ENCODE measurements around the gene MPRIP.

The MPRIP gene

GRCh38 chr17:17087424-17088015 lies 45.3 kb downstream of the MPRIP start:
- H3K27ac ChIP-seq: no peak overlapping the region
- TF ChIP-seq ZFX (IDR thresholded peaks at IDR 0.05): no peak
- TF ChIP-seq, protein P1, sequence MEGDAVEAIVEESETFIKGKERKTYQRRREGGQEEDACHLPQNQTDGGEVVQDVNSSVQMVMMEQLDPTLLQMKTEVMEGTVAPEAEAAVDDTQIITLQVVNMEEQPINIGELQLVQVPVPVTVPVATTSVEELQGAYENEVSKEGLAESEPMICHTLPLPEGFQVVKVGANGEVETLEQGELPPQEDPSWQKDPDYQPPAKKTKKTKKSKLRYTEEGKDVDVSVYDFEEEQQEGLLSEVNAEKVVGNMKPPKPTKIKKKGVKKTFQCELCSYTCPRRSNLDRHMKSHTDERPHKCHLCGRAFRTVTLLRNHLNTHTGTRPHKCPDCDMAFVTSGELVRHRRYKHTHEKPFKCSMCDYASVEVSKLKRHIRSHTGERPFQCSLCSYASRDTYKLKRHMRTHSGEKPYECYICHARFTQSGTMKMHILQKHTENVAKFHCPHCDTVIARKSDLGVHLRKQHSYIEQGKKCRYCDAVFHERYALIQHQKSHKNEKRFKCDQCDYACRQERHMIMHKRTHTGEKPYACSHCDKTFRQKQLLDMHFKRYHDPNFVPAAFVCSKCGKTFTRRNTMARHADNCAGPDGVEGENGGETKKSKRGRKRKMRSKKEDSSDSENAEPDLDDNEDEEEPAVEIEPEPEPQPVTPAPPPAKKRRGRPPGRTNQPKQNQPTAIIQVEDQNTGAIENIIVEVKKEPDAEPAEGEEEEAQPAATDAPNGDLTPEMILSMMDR (conservative IDR thresholded peaks at IDR 0.05): no peak

GRCh38 chr17:17088086-17088485 lies 45.8 kb downstream of the MPRIP start:
- H3K27ac ChIP-seq: no peak overlapping the region
- TF ChIP-seq, protein P1 (conservative IDR thresholded peaks at IDR 0.05): no peak
- no peak for TF ChIP-seq ZFX (IDR thresholded peaks at IDR 0.05)

DNA sequence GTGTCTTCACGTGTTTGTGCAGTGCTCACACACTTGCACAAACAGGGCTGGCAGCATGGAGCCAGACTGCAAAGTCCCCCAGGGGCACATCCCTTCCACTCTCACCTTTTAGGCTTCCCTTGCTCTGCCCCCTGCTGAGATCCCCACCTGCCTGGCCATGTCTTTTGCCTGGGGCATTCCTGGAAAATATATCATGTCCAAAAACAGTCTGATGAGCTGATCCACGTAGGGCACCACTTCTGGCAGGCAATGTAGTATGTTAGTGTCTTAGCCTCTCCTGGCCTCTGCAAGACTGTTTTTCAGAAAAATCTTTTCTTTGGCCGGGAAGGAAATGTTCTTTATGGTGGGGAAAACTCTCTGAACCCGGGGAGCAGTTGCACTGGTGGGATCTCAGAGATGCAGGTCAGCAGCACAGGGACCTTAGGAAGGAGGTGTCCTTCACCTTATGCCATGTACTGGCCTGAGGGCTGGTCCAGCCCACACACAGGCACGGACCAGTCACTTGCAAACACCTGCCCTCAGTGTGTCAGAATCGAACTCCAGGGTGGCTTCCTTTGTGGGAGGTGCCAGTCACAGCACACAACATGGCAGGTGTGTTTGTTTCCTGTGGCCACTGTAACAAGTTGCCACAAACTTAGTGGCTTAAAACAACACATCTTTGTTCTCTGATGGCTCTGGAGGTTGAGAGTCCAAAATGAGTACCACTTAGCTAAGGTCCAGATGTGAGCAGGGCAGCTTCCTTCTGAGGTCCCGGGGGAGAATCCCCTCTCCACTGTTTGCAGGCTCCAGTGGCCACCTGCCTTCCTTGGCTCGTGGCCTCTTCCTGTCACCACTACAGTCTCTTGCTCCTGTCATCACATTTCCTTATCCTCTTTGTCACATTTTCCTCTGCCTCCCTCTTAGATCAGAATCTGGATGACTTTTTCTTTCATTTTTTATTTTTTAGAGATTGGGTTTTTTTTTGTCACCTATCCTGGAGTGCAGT lies 46.6 kb downstream of the MPRIP start:
- TF ChIP-seq ZFX (IDR thresholded peaks at IDR 0.05): no peak
- TF ChIP-seq, protein P1 (conservative IDR thresholded peaks at IDR 0.05): no peak
- no peak overlapping the region for H3K27ac ChIP-seq

DNA sequence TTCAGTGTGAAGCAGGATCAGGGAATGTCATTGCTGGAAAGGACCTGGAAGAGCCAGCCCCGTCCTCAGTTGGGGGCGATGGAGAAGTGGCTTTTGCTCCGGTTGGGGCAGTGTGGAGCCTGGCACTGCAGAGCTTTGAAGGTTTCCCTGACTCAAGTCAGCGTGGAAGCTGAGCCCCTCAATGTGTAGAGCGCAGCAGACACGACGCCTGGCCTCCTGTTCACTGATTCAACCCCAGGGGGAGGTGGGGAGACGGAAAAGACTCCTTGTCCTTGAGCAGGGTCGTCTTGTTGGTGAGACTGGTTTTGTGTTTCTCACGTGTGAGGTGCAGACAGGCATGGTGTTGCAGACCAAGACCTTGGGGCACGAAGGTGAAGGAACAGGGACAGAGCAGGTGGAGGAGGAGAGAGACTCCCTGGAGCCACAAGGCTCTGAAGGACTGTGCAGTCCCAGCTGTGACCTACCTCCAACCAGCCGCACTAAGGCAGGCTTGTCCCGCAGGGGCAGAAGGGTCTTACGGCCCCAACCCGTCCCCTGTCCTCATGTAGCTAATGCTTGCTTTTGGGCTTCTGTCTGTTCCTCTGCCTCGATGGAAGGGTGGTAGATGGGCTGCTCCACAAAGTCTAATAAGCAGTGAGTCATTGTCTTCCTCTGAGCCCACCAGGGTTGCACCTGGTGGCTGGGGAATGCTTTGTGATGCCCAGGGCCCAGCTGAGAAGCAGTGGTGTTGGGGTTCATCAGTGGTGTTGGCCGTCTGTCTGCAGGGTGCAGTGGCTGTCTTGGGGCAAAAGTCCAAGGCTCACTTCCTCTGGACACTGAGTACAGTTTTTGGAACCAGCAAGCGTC lies 47.8 kb downstream of the MPRIP start:
- TF ChIP-seq, protein P1 (conservative IDR thresholded peaks at IDR 0.05): no peak
- TF ChIP-seq ZFX (IDR thresholded peaks at IDR 0.05): no peak
- H3K27ac ChIP-seq: peak overlapping the region; percentile 48

DNA sequence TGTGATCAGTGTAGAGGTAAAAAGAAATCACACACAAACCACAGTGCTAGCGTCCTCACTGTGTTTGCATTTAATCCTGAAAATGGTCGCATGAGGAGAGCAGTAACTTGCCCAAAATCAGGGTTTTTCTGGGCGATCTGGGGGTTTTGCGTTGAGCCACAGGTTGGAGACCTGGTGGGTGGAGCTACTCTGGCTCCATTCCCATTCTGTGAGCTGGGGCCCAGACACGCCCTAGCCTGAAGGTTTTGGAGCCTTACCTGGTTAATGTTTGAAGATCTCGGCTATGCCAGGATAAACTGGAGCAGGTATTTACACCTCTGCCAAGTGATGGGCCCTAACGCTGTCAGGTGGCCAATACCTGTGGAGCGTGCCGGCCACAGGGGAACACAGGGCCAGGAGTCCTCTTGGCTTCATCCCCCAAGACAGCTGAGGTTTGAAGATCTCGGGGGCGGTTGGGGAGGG lies 48.4 kb downstream of the MPRIP start:
- H3K27ac ChIP-seq: peak overlapping the region; percentile 48
- TF ChIP-seq, protein P1 (conservative IDR thresholded peaks at IDR 0.05): no peak

DNA sequence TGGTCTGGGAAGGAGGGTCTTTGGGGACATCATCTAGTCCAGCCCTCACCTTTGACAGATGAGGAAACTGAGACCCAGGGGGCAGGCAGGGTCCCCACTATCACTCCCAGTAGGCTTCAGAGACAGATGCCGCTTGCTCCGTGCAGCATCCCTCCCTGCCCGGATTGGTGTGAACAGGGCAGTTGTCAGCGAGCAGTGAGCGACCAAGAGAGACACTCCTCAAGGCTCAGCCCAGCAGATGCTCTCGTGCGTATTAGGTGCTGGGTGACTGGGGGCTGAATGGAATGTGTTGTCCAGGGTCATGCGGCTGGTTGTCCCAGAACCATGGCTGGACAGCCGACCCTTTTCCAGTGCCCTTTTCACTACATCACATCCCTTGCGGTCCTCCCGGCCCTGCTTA lies 49.0 kb downstream of the MPRIP start:
- TF ChIP-seq, protein P1 (conservative IDR thresholded peaks at IDR 0.05): no peak
- TF ChIP-seq ZFX (IDR thresholded peaks at IDR 0.05): no peak
- peak overlapping the region; percentile 48 for H3K27ac ChIP-seq
